ENCODE data around the gene RPS19. TPM values are rescaled to one million over a fixed set of nuclear protein-coding genes. Genes with fewer than 3 reads are reported as not detected.
"Not testable (repeated sequence)": the region's sequence is repeated elsewhere in the genome, so short reads cannot be mapped to it uniquely, and the experiment has no call there.

Gene RPS19
- total and polyA plus RNA-seq, 3 donors from 2014 or later: 869 to 1,270 (median 1,199) TPM

DNA sequence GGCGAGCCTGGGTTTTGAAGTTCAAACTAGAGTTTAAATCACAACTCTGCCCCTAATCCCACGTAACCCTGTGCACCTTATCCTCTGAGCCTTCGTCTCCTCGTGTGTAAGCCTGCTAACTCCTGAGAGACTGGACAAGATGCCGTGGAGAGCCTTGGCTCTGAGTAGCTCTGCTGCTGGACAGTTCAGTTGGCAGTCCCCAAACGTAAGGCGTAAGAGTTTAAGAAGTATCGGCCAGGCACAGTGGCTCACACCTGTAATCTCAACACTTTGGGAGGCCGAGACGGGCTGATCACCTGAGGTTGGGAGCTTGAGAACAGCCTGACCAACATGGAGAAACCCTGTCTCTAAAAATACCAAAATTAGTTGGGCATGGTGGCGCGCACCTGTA is 12.3 kb downstream of the RPS19 start:
- Histone ChIP-seq H3K9me3 (no peaks in the 10 kb centered on the region), H3K27ac (no peak overlapping the region), H3K4me1 (no peaks in the 10 kb centered on the region), H3K4me3 (no peak overlapping the region), H3K36me3 (ENCODE audit: low read depth, missing control alignments) (no peaks in the 10 kb centered on the region), H3K27me3 (no peaks in the 10 kb centered on the region)
- intact Hi-C loops (cut with DNase I; ENCODE audit: low total_unique reads): loop anchor here (10.0 kb wide), 1 partner anchor 82 kb away; the partner anchor contains the start of gene RABAC1
- no peak for TF ChIP-seq POLR2A (IDR thresholded peaks at IDR 0.05)
- TF ChIP-seq, protein P1, sequence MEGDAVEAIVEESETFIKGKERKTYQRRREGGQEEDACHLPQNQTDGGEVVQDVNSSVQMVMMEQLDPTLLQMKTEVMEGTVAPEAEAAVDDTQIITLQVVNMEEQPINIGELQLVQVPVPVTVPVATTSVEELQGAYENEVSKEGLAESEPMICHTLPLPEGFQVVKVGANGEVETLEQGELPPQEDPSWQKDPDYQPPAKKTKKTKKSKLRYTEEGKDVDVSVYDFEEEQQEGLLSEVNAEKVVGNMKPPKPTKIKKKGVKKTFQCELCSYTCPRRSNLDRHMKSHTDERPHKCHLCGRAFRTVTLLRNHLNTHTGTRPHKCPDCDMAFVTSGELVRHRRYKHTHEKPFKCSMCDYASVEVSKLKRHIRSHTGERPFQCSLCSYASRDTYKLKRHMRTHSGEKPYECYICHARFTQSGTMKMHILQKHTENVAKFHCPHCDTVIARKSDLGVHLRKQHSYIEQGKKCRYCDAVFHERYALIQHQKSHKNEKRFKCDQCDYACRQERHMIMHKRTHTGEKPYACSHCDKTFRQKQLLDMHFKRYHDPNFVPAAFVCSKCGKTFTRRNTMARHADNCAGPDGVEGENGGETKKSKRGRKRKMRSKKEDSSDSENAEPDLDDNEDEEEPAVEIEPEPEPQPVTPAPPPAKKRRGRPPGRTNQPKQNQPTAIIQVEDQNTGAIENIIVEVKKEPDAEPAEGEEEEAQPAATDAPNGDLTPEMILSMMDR (IDR thresholded peaks at IDR 0.05): no peak
- 91 to 92% methylated on average over 12 of the region's 12 CpGs for WGBS, 2 donors
- no peak for DNase-seq

DNA sequence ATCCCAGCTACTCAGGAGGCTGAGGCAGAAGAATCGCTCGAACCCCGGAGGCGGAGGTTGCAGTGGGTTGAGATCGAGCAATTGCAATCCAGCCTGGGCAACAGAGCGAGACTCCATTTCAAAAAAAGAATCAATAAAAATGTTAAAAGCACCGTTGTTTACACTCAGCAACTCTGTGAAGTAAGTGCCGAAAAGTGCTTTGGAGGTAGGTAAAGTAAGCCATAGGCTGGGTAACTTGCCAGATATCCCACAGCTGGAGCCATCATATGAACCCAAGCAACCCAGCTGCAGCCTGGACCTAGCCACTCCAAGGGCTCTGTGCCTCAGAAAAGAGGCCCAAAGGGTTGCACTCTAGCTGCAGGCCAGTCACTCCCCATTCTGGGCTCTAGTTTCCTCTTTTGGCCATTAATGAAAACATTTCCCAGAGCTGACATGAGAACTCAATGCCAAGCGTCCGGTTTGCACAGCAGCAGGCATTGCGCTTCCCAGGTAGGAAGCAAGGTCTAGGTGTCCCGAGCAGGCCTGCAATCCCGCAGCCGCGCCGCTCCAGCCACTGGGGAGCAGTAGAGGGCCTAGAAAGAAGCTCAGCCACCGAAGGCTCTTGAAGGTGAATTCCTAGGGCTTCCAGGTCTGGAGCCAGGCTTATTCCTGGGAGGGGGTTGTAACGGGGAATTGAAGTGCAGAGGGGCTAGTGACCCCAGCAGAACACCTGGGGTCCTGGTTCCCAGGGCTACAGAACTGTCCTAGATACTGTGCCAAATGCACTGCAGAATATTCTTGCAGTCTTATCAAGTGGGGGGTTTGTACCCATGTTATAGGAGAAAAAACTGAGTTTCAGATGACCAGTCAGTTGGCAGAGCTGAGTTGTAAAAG is 13.0 kb downstream of the RPS19 start:
- TF ChIP-seq, protein P1 (IDR thresholded peaks at IDR 0.05): peak in 1 of 3 experiments; percentile 36
- TF ChIP-seq POLR2A (IDR thresholded peaks at IDR 0.05): no peak
- Histone ChIP-seq H3K4me1 (no peaks in the 10 kb centered on the region), H3K27me3 (no peaks in the 10 kb centered on the region), H3K36me3 (ENCODE audit: low read depth, missing control alignments) (no peaks in the 10 kb centered on the region), H3K27ac (no peak overlapping the region), H3K4me3 (no peak overlapping the region), H3K9me3 (no peaks in the 10 kb centered on the region)
- intact Hi-C loops (cut with DNase I; ENCODE audit: low total_unique reads): loop anchor here (10.0 kb wide), 1 partner anchor 82 kb away; the partner anchor contains the start of gene RABAC1
- DNase-seq: peak; percentile 64
- WGBS, 2 donors: 70% methylated on average over 7 to 18 of the region's 18 CpGs

DNA sequence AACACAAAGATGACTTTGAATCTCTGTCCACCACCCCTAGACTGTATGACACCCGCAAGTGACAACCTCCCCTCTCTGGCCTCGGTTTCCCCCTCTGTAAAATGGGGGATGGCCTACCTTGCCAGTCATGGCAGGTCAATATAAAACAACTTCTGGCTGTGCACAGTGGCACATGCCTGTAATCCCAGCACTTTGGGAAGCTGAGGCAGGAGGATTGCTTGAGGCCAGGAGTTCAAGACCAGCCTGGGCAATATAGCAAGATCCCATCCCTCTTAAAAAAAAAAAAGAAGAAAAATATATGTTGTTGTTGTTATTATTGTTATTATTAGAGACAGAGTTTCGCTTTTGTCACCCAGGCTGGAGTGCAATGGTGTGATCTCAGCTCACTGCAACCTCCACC is 15.9 kb downstream of the RPS19 start:
- 87 to 94% methylated on average over 3 of the region's 3 CpGs for WGBS, 2 donors
- not testable (repeated sequence) for H3K4me3 ChIP-seq

DNA sequence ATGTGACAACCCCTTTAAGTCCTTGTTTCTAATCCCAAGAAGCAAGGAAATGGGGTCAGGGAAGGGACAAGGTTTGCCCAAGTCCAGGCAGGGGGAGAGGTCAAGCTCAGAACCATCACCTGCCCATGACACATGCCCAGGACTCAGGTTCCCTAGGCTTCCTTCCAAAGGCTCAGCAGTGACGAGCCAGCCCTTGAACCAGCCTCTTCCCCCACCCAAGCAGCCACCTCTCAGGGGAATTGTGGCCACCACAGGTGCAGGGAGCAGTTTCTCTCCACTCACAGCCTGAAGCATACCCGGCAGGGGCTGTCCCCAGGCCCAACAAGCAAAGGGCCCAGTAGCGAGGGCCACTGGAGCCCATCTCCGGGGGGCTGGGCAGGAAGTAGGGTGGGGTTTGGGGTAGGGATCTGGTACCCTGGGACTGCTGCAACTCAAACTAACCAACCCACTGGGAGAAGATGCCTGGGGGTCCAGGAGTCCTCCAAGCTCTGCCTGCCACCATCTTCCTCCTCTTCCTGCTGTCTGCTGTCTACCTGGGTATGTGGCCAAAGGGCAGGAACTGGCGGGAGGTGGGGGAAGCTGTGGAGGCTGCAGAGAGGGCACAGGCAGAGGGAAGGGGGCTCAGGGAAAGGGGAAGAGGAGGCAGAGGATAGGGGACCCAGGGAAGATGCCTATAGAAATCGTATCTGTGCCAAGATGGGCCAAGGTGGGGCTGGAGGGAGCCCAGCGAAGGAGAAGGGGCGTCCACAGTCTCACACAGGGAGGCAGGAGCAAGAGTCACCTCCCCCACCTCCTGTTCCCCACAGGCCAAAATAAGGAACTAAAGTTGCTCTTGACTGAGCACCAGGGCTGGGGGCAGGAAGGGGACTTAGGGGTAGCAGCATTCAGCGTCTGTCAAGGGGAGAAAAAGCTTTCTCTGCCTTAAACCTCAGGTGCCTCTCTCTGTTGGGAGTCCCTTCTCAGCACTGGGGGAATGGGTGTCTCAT is 17.1 kb downstream of the RPS19 start, which contains the start of gene CD79A:
CD79A (plus strand) TSS at position 433 of the 986 bp plus-strand sequence; CDS start at position 459, 26 bp downstream.
- no peak for DNase-seq
- no peaks in the 10 kb centered on the region for H3K36me3 ChIP-seq (ENCODE audit: low read depth, missing control alignments)
- H3K9me3 ChIP-seq: no peaks in the 10 kb centered on the region
- TF ChIP-seq, protein P1 (IDR thresholded peaks at IDR 0.05): no peak
- no peak for TF ChIP-seq POLR2A (IDR thresholded peaks at IDR 0.05)
- WGBS, 2 donors: 69 to 72% methylated on average over 9 of the region's 9 CpGs
- H3K4me1 ChIP-seq: no peaks in the 10 kb centered on the region
- H3K27me3 ChIP-seq: no peaks in the 10 kb centered on the region
- H3K27ac ChIP-seq: no peak within 1 kb of the TSS
- no peak within 1 kb of the TSS for H3K4me3 ChIP-seq
- intact Hi-C loops (cut with DNase I; ENCODE audit: low total_unique reads): loop anchor here (10.0 kb wide), 1 partner anchor 78 kb away; the partner anchor contains the start of gene RABAC1

More for the DNA sequence above, 15.9 kb downstream of the RPS19 start:
- intact Hi-C loops (cut with DNase I; ENCODE audit: low total_unique reads): loop anchor here (10.0 kb wide), 1 partner anchor 79 kb away; the partner anchor contains the start of gene RABAC1
- H3K4me1 ChIP-seq; H3K9me3 ChIP-seq; H3K36me3 ChIP-seq (ENCODE audit: low read depth, missing control alignments); H3K27ac ChIP-seq; H3K27me3 ChIP-seq; DNase-seq: not testable (repeated sequence)

Measured in testis (tissue), 3 donors.